Endothelial cell (in vitro differentiated cells): ENCODE results near the gene VPREB3. TPM values are rescaled to one million over a fixed set of nuclear protein-coding genes. Genes with fewer than 3 reads are reported as not detected.

Experiments used
- DNase-seq: peaks from one replicate; pipeline ENCODE4 v3.0.0; 2021; ENCODE audit warnings: low spot score
- H3K27ac Mint-ChIP-seq: one replicate; pipeline ENCODE4 v1.8.0; 2021; ENCODE audit warnings: mixed read lengths, inconsistent platforms; ENCODE audit not compliant: unreplicated experiment
- H3K27me3 Mint-ChIP-seq: one replicate; pipeline ENCODE4 v1.8.0; 2021; ENCODE audit warnings: mild to moderate bottlenecking, moderate library complexity, mixed read lengths, inconsistent platforms; ENCODE audit not compliant: unreplicated experiment
- H3K36me3 Mint-ChIP-seq: one replicate; pipeline ENCODE4 v1.8.0; 2021; ENCODE audit warnings: mild to moderate bottlenecking, low read depth, mixed read lengths, inconsistent platforms; ENCODE audit not compliant: unreplicated experiment
- H3K4me1 Mint-ChIP-seq: one replicate; pipeline ENCODE4 v1.8.0; 2021; ENCODE audit warnings: mild to moderate bottlenecking, mixed read lengths, inconsistent platforms; ENCODE audit not compliant: unreplicated experiment
- H3K4me3 Mint-ChIP-seq: one replicate; pipeline ENCODE4 v1.8.0; 2021; ENCODE audit warnings: mild to moderate bottlenecking, mixed read lengths, inconsistent platforms; ENCODE audit not compliant: unreplicated experiment
- H3K9me3 Mint-ChIP-seq: one replicate; pipeline ENCODE4 v1.8.0; 2021; ENCODE audit warnings: mixed read lengths, inconsistent platforms; ENCODE audit not compliant: unreplicated experiment
- CTCF ChIP-seq: fragments of 200-600 bp; sonication (generic); IDR thresholded peaks from one replicate; pipeline ENCODE4 v1.5.0; 2021; ENCODE audit warnings: antibody characterized with exemption; ENCODE audit not compliant: unreplicated experiment
- total RNA-seq: library from RNA; stranded (reverse); fragmentation: NEBNext Ultra II Directional; extraction: Animal tissue kit (Norgen Biotek cat#: 25700); gene quantifications from one replicate; pipeline ENCODE4 v1.2.1, GENCODE V29; 2021; ENCODE audit not compliant: unreplicated experiment

VPREB3 gene
- total RNA-seq, 1 donor from 2014 or later, result not detected

GRCh38 chr22:23759566-23759965, 5.3 kb upstream of the VPREB3 start:
- peaks cover 6% of the 10 kb centered on the region for H3K27me3 Mint-ChIP-seq
- no peaks in the 10 kb centered on the region for H3K9me3 Mint-ChIP-seq
- no peak overlapping the region for H3K27ac Mint-ChIP-seq
- H3K4me1 Mint-ChIP-seq, result peaks cover 22% of the 10 kb centered on the region
- TF ChIP-seq CTCF, result no peak
- DNase-seq, result no peak
- no peak overlapping the region for H3K4me3 Mint-ChIP-seq
- no peaks in the 10 kb centered on the region for H3K36me3 Mint-ChIP-seq

GRCh38 chr22:23756891-23757290, 2.7 kb upstream of the VPREB3 start:
- no peaks in the 10 kb centered on the region for H3K36me3 Mint-ChIP-seq
- H3K9me3 Mint-ChIP-seq, result no peaks in the 10 kb centered on the region
- H3K27ac Mint-ChIP-seq, result no peak overlapping the region
- H3K27me3 Mint-ChIP-seq, result peaks cover 3% of the 10 kb centered on the region
- H3K4me1 Mint-ChIP-seq, result peaks cover 9% of the 10 kb centered on the region
- no peak for TF ChIP-seq CTCF
- H3K4me3 Mint-ChIP-seq, result no peak overlapping the region
- no peak for DNase-seq

- H3K9me3 Mint-ChIP-seq, result no peaks in the 10 kb centered on the region
- H3K27ac Mint-ChIP-seq, result no peak overlapping the region
- H3K36me3 Mint-ChIP-seq, result no peaks in the 10 kb centered on the region
- peaks cover 3% of the 10 kb centered on the region for H3K27me3 Mint-ChIP-seq
- no peak overlapping the region for H3K4me3 Mint-ChIP-seq
- H3K4me1 Mint-ChIP-seq, result peaks cover 8% of the 10 kb centered on the region
- no peak for DNase-seq
- TF ChIP-seq CTCF, result no peak
Measured at GRCh38 chr22:23755711-23756110, 1.5 kb upstream of the VPREB3 start.

GRCh38 chr22:23754980-23755636, 883 bp upstream of the VPREB3 start:
- no peak for DNase-seq
- Mint-ChIP-seq H3K4me1 (peaks cover 7% of the 10 kb centered on the region), H3K27me3 (peaks cover 7% of the 10 kb centered on the region), H3K9me3 (no peaks in the 10 kb centered on the region), H3K27ac (no peak overlapping the region), H3K36me3 (no peaks in the 10 kb centered on the region), H3K4me3 (no peak overlapping the region)
- no peak for TF ChIP-seq CTCF

- no peak for DNase-seq
- peaks cover 11% of the 10 kb centered on the region for H3K4me1 Mint-ChIP-seq
- no peaks in the 10 kb centered on the region for H3K36me3 Mint-ChIP-seq
- no peak for TF ChIP-seq CTCF
- H3K27me3 Mint-ChIP-seq, result peaks cover 7% of the 10 kb centered on the region
- no peaks in the 10 kb centered on the region for H3K9me3 Mint-ChIP-seq
- H3K27ac Mint-ChIP-seq, result no peak overlapping the region
- H3K4me3 Mint-ChIP-seq, result no peak overlapping the region
Measured at GRCh38 chr22:23753385-23753784, 840 bp downstream of the VPREB3 start.
